BJ (cell line): ENCODE measurements around the gene ANKS1A. TPM values are rescaled to one million over a fixed set of nuclear protein-coding genes. Genes with fewer than 3 reads are reported as not detected.

Source experiments
- CTCF ChIA-PET: fragments of 350-600 bp; formaldehyde crosslinking; extraction: SDS; loops from one replicate; lab custom pipeline; 2021; ENCODE audit warnings: antibody characterized with exemption, inconsistent platforms; lab: Yijun Ruan, JAX
- POLR2A ChIA-PET: fragments of 300-600 bp; sonication (Branson Sonifier 250); formaldehyde crosslinking; extraction: SDS; loops from one replicate; lab custom pipeline; 2021; ENCODE audit warnings: antibody characterized with exemption; lab: Charles Lee
- DNase-seq: peaks from one replicate; pipeline ENCODE4 v3.0.0-alpha.2; 2011; ENCODE audit warnings: low read depth
- H3K27me3 ChIP-seq: 2 replicates; pipeline ENCODE4 v1.6.0; 2011; ENCODE audit warnings: low read length; ENCODE audit not compliant: control insufficient read depth, insufficient read depth
- H3K36me3 ChIP-seq: 2 replicates; pipeline ENCODE4 v1.5.1; 2011; ENCODE audit warnings: low read length; ENCODE audit not compliant: control insufficient read depth, insufficient read depth
- H3K4me3 ChIP-seq: 2 replicates; pipeline ENCODE4 v1.5.1; 2011; ENCODE audit warnings: low read depth, mild to moderate bottlenecking, control low read depth, low read length
- CTCF ChIP-seq: IDR thresholded peaks from 2 replicates; pipeline ENCODE4 v1.5.1; 2011; ENCODE audit warnings: low read depth, mild to moderate bottlenecking, control low read depth, inconsistent platforms, low read length, moderate library complexity; ENCODE audit not compliant: insufficient read depth
- polyA plus RNA-seq: library from polyadenylated mRNA; depleted of rRNA; stranded (reverse); fragments of >200 nt; gene quantifications from 2 replicates; pipeline ENCODE4 v1.2.3, GENCODE V29; 2011

The ANKS1A gene
- polyA plus RNA-seq, 1 experiment = 4.2 TPM

GRCh38 chr6:34961574-34961973 is 72.5 kb downstream of the ANKS1A start:
- ChIA-PET POLR2A (no interaction called here), CTCF (interaction anchor here (1.1 kb wide), 2 partner anchors 18 to 25 kb away, joined by 3 to 4 read pairs; no protein-coding TSS in a partner anchor)
- DNase-seq = no peak
- Histone ChIP-seq H3K36me3 (no peaks in the 10 kb centered on the region), H3K4me3 (no peak overlapping the region), H3K27me3 (no peaks in the 10 kb centered on the region)
- TF ChIP-seq CTCF = no peak

DNA sequence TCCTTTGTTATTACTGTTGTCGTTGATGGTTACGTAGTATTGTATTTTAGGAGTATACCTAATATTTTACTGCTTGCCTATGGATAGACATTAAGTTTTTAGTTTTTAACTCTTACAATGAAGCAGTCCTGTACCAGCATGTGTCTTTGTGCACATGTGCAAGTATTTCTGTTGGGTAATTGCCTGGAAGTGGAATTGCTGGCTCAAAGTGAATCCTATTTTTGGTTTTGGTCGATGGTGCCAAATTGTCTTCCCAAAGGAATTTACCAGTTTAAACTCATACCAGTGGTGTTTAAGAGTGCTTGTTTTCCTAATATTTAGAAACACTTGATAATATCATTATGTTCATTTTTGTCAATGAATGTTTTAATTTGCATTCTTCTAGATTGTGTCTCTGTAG is 75.5 kb downstream of the ANKS1A start:
- Histone ChIP-seq H3K36me3 (no peaks in the 10 kb centered on the region), H3K4me3 (no peak overlapping the region), H3K27me3 (no peaks in the 10 kb centered on the region)
- TF ChIP-seq CTCF = no peak
- peak; percentile 22 for DNase-seq
- CTCF ChIA-PET = interaction anchor here (1.0 kb wide), 1 partner anchor 21 kb away, joined by 3 read pairs; no protein-coding TSS in a partner anchor
- POLR2A ChIA-PET = no interaction called here

- ChIA-PET CTCF (interaction anchor here (1.5 kb wide), 1 partner anchor 274 kb away, joined by 4 read pairs; no protein-coding TSS in a partner anchor), POLR2A (no interaction called here)
- H3K27me3 ChIP-seq = no peaks in the 10 kb centered on the region
- no peak overlapping the region for H3K4me3 ChIP-seq
- H3K36me3 ChIP-seq = no peaks in the 10 kb centered on the region
- no peak for DNase-seq
- no peak for TF ChIP-seq CTCF
Measured at GRCh38 chr6:34967461-34967860, 78.4 kb downstream of the ANKS1A start.

GRCh38 chr6:34969662-34970265 is 80.7 kb downstream of the ANKS1A start:
- TF ChIP-seq CTCF = no peak
- POLR2A ChIA-PET = no interaction called here
- CTCF ChIA-PET = interaction anchor here (1.2 to 1.6 kb wide), 3 partner anchors 21 to 170 kb away, joined by 3 to 5 read pairs (median 5); no protein-coding TSS in a partner anchor
- no peak overlapping the region for H3K4me3 ChIP-seq
- no peaks in the 10 kb centered on the region for H3K27me3 ChIP-seq
- H3K36me3 ChIP-seq = no peaks in the 10 kb centered on the region
- no peak for DNase-seq

- no peak for TF ChIP-seq CTCF
- Histone ChIP-seq H3K4me3 (no peak overlapping the region), H3K27me3 (no peaks in the 10 kb centered on the region), H3K36me3 (no peaks in the 10 kb centered on the region)
- DNase-seq = no peak
- POLR2A ChIA-PET = no interaction called here
- CTCF ChIA-PET = interaction anchor here (1.2 to 1.3 kb wide), 2 partner anchors 167 to 169 kb away, joined by 3 to 5 read pairs; no protein-coding TSS in a partner anchor
Measured at GRCh38 chr6:34970488-34970887, 81.4 kb downstream of the ANKS1A start.
